ENCODE data around the gene ARF3. TPM values are rescaled to one million over a fixed set of nuclear protein-coding genes. Genes with fewer than 3 reads are reported as not detected.

The ARF3 gene
- total and polyA plus RNA-seq, 2 of the 13 experiments (the other 11 are each of a cell fraction or from before 2014, with no cell fraction given), result 53.8 to 57.9 TPM

DNA sequence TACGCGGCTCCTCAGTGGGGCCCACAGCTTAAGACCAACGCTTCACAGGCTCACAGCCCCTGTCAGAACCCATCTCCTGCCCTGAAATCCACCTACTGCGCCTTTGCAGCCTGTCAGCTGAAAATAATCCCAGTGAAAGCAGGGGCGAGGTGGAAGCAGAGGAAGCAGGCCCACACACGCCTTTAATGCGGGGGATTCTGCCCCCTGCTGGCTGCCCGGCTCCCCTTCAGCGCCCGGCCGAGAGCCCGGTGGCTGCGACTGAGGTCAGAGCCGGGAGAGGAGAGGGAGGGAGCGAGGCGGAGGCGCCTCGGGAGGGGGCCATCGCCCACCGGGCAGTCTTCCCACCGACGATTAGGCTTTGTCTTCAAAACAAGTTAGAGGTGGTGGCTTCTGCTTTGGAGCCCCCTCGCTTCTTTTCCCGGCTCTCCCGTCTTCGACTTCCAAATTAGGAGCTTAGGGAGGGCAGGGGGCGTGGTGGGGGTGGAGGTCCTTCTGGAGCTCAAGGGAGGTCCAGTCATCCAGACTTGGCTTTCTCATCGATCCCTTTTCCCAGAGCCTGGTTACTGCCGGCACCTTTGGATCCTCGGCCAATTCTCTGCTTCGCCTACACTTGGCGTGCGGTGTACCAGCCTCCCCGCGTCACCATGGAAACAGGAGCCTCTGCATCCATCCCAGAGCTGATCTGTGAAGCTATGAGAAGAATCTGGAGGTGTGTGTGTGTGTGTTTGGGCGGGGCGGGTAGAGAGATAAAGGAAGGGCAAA is 66.4 kb downstream of the ARF3 start:
- DNase-seq (ENCODE audit: low spot score) (peak; percentile 48), FAIRE-seq (no peak), ATAC-seq (peak; percentile 97)
- CTCF ChIA-PET (ENCODE audit: low intra/inter-chr PET ratio, low total read pairs), result interaction anchor here (1.0 to 3.0 kb wide), 3 partner anchors 35 to 46 kb away, joined by 3 to 64 read pairs (median 7); partner anchors contain the start of gene DDX23
- in situ Hi-C loops (cut with HindIII; ENCODE audit: extremely low pct_ligation_motif_present, low pct_unique_long_range_greater_than_20kb) (no loop called here), intact Hi-C loops (cut with micrococcal nuclease; ENCODE audit: unreplicated experiment) (loop anchor here (1.0 to 2.0 kb wide), 2 partner anchors 38 to 46 kb away; no protein-coding TSS in a partner anchor)
- no peaks in the 10 kb centered on the region for H3K79me2 ChIP-seq (ENCODE audit: insufficient read depth, low read length)
- H3K36me3 ChIP-seq (replicated peaks in 1 of 2; ENCODE audit: control insufficient read depth in 1 of 2, insufficient read depth in 2 of 2, low read length in 2 of 2), result no peaks in the 10 kb centered on the region
- POLR2A ChIA-PET, result interaction anchor here (1.3 to 3.3 kb wide), 6 partner anchors 10 to 38 kb away, joined by 3 to 33 read pairs (median 4); partner anchors contain the start of genes DDX23 and RND1
- BruUV-seq (replicated peaks), result no TSS peak
- H3K4me1 ChIP-seq (ENCODE audit: insufficient read depth, low read length), result peaks cover 33% of the 10 kb centered on the region
- 11% methylated on average over 19 of the region's 37 CpGs for WGBS (ENCODE audit: low lambda C conversion rate)
- H3K9me3 ChIP-seq (ENCODE audit: low read length), result no peaks in the 10 kb centered on the region
- no peak overlapping the region for H2AFZ ChIP-seq (ENCODE audit: low read length)
- peak overlapping the region; percentile 58 for H3K4me2 ChIP-seq (ENCODE audit: low read depth, low read length)
- no peaks in the 10 kb centered on the region for H4K20me1 ChIP-seq (ENCODE audit: insufficient read depth, low read length)
- H3K27me3 ChIP-seq (ENCODE audit: control insufficient read depth in 1 of 2, insufficient read depth in 2 of 2, low read length in 2 of 2), result peaks cover 1 to 10% of the 10 kb centered on the region in 2 experiments; a peak in 3 of 5 replicates
- H3K9ac ChIP-seq (ENCODE audit: insufficient read depth, low read depth, low read length), result peak overlapping the region; percentile 31; the same call in 1 of the 2 replicates
- peak overlapping the region in 1 of 3 experiments; percentile 34; a peak in 1 of 6 replicates for H3K4me3 ChIP-seq (replicated peaks in 1 of 3; ENCODE audit: insufficient read depth in 1 of 3, low read depth in 2 of 3, low read length in 3 of 3)
- no peak overlapping the region for H3K27ac ChIP-seq (ENCODE audit: extremely low read length, insufficient read depth, low read length)
- TF ChIP-seq, protein P1, sequence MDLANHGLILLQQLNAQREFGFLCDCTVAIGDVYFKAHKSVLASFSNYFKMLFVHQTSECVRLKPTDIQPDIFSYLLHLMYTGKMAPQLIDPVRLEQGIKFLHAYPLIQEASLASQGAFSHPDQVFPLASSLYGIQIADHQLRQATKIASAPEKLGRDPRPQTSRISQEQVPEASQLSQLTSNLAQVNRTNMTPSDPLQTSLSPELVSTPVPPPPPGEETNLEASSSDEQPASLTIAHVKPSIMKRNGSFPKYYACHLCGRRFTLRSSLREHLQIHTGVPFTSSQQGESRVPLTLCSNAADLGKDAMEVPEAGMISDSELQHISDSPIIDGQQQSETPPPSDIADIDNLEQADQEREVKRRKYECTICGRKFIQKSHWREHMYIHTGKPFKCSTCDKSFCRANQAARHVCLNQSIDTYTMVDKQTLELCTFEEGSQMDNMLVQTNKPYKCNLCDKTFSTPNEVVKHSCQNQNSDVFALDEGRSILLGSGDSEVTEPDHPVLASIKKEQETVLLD (CRISPR knock-in tag; IDR thresholded peaks at IDR 0.05; ENCODE audit: low read depth), result no peak
- TF ChIP-seq REPIN1 (CRISPR knock-in tag; IDR thresholded peaks at IDR 0.05; ENCODE audit: borderline replicate concordance, low read depth) (peak; percentile 83; the same call in 1 of the 2 replicates), YY1 (IDR thresholded peaks at IDR 0.05; ENCODE audit: insufficient read depth, insufficient replicate concordance, low read depth, low read length) (peak; percentile 49), ZNF34 (CRISPR knock-in tag; IDR thresholded peaks at IDR 0.05; ENCODE audit: borderline replicate concordance) (no peak), RELA (CRISPR knock-in tag; IDR thresholded peaks at IDR 0.05) (no peak), NFE2L1 (CRISPR knock-in tag; IDR thresholded peaks at IDR 0.05; ENCODE audit: borderline replicate concordance) (no peak), ZBTB21 (CRISPR knock-in tag; IDR thresholded peaks at IDR 0.05) (no peak), ZNF777 (CRISPR knock-in tag; IDR thresholded peaks at IDR 0.05) (no peak), ZNF619 (CRISPR knock-in tag; IDR thresholded peaks at IDR 0.05) (peak; percentile 64; the same call in 1 of the 2 replicates), ZNF75D (CRISPR knock-in tag; IDR thresholded peaks at IDR 0.05; ENCODE audit: borderline replicate concordance) (no peak), SKI (IDR thresholded peaks at IDR 0.05; ENCODE audit: partially characterized antibody) (no peak), FOXA1 (IDR thresholded peaks at IDR 0.05) (no peak), FOXA1 (CRISPR knock-in tag; IDR thresholded peaks at IDR 0.05) (no peak), ZNF354B (CRISPR knock-in tag; IDR thresholded peaks at IDR 0.05) (no peak)
- TF ChIP-seq, protein P2, sequence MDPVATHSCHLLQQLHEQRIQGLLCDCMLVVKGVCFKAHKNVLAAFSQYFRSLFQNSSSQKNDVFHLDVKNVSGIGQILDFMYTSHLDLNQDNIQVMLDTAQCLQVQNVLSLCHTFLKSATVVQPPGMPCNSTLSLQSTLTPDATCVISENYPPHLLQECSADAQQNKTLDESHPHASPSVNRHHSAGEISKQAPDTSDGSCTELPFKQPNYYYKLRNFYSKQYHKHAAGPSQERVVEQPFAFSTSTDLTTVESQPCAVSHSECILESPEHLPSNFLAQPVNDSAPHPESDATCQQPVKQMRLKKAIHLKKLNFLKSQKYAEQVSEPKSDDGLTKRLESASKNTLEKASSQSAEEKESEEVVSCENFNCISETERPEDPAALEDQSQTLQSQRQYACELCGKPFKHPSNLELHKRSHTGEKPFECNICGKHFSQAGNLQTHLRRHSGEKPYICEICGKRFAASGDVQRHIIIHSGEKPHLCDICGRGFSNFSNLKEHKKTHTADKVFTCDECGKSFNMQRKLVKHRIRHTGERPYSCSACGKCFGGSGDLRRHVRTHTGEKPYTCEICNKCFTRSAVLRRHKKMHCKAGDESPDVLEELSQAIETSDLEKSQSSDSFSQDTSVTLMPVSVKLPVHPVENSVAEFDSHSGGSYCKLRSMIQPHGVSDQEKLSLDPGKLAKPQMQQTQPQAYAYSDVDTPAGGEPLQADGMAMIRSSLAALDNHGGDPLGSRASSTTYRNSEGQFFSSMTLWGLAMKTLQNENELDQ (CRISPR knock-in tag; IDR thresholded peaks at IDR 0.05; ENCODE audit: borderline replicate concordance), result no peak
- TF ChIP-seq, protein P3, sequence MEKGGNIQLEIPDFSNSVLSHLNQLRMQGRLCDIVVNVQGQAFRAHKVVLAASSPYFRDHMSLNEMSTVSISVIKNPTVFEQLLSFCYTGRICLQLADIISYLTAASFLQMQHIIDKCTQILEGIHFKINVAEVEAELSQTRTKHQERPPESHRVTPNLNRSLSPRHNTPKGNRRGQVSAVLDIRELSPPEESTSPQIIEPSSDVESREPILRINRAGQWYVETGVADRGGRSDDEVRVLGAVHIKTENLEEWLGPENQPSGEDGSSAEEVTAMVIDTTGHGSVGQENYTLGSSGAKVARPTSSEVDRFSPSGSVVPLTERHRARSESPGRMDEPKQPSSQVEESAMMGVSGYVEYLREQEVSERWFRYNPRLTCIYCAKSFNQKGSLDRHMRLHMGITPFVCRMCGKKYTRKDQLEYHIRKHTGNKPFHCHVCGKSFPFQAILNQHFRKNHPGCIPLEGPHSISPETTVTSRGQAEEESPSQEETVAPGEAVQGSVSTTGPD (CRISPR knock-in tag; IDR thresholded peaks at IDR 0.05), result no peak
- TF ChIP-seq, protein P4, sequence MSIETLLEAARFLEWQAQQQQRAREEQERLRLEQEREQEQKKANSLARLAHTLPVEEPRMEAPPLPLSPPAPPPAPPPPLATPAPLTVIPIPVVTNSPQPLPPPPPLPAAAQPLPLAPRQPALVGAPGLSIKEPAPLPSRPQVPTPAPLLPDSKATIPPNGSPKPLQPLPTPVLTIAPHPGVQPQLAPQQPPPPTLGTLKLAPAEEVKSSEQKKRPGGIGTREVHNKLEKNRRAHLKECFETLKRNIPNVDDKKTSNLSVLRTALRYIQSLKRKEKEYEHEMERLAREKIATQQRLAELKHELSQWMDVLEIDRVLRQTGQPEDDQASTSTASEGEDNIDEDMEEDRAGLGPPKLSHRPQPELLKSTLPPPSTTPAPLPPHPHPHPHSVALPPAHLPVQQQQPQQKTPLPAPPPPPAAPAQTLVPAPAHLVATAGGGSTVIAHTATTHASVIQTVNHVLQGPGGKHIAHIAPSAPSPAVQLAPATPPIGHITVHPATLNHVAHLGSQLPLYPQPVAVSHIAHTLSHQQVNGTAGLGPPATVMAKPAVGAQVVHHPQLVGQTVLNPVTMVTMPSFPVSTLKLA (IDR thresholded peaks at IDR 0.05), result no peak

All from HepG2 (cell line).